Kidney tubule cell (primary cell): Measurements from ENCODE around the gene SNTA1.
"Not testable (repeated sequence)": the region's sequence is repeated elsewhere in the genome, so short reads cannot be mapped to it uniquely, and the experiment has no call there.

Experiments used
- DNase-seq: peaks from one replicate; pipeline ENCODE4 v3.0.0-alpha.2; 2018; ENCODE audit warnings: low spot score

The SNTA1 gene

GRCh38 chr20:33465481-33466302 is 22.1 kb upstream of the SNTA1 start:
- no peak for DNase-seq

DNA sequence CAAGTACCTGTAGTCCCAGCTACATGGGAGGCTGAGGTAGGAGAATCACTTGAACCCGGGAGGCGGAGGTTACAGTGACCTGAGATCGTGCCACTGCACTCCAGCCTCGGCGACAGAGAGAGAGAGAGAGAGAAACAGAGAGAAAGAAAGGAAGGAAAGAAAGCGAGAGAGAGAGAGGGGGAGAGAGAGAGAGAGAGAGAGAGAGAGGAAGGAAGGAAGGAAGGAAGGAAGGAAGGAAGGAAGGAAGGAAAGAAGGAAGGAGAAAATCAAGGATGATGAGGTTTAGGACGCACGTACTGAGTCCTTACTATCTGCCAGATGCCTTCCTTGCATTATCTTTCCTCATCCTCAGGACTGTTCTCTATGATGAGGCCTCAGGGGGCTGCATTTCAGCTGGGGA is 21.2 kb upstream of the SNTA1 start:
- not testable (repeated sequence) for DNase-seq

DNA sequence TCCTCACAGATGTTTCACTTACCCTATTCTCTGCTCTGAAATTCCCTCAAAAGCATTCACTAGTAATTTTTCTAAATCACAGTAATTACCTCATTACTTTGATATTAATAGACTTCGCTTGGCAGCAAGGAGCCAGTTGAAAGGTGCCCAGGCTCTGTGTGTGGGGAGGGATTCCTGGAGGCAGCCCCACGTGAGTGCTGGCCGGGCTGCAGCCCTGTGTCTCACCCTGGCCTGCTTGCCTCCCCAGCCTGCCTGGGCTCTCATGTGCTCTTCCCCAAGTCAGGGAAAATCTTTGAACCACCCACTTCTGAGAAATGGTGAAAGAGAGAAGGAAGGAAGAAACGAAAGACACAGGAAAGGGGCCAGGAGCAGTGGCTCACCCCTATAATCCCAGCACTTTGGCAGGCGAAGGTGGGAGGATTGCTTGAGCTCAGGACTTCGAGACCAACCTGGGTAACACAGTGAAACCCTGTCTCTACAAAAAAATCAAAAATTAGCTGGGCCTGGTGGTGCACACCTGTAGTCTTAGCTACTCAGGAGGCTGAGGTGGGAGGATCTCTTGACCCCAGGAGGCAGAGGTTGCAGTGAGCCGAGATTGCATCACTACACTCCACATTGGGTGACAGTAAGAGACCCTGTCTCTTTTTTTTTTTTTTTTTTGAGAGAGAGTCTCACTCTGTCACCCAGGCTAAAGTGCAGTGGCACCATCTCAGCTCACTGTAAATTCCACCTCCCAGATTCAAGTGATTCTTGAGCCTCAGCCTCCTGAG is 20.0 kb upstream of the SNTA1 start:
- no peak for DNase-seq

- DNase-seq, result peak; percentile 10
Observed at GRCh38 chr20:33460711-33461110, 17.1 kb upstream of the SNTA1 start.

DNA sequence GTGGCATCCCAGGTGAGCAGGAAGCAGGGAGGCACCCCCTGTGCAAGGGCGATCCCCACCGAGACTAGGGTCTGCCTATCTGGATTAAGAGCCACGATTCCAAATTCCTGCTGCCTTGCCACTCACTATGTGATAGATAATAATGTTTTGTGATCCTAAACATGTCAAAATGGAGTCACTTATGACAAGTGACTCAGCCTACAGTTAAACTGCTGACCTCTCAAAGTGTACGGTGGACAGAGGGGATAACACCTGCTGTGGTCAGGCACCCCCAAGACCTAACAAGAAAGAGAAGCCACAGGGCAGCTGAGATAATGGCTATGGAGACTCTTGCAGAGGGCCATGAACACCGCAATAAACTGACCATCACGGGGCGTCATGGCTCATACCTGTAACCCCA is 16.0 kb upstream of the SNTA1 start:
- DNase-seq, result no peak

GRCh38 chr20:33456916-33457642 is 13.5 kb upstream of the SNTA1 start:
- DNase-seq, result peak; percentile 82

DNA sequence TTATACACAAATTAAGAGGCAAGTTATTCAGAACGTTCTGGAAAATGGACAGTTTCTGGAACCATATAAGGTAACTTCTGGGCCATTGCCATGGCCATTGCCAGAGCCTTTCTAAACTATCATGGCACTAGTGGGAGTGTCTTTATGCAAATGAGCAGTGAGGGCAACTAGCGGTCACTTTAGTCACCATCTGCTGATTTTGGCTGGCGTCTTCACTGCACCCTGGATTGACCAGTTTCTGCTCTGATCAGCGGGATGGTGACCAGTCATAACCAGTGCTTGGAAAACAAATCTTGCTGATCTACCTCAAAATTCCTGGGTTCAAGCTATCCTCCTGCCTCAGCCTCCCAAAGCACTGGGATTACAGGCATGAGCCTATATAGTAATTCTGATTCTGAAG is 7.3 kb upstream of the SNTA1 start:
- peak; percentile 35 for DNase-seq

GRCh38 chr20:33445881-33446625 is 2.5 kb upstream of the SNTA1 start:
- DNase-seq, result no peak

DNA sequence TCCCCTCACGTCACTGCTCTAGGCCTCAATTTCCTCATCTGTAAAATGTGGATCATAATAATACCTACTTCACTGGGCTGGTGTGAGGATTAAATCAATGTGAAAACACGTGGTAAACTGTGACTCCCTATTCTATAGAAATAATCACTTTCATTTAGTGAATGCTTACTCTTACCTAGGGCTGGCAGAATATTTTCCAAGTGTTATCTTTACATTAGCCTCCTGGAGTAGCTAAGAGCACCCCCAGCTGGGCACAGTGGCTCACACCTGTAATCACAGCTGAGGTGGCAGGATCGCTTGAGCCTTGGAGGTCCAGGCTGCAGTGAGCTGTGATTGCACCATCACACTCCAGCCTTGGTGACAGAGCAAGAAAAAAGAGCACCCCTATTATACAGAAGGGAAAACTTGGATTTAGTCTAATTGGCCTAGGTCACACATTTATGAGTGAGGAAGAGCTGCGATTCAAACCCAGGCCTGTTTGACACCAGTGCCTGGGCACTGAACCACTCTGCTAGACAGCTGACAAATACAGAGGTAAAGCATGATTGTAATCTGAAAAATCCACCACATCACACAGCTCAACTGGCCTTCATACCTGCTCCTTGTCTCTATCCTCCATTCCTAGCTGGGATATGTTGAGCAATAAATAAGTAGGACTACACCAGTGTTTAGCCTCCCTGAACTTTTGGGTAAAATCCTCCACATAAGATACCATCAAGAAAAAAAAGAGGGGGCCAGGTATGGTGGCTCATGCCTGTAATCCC is 1.4 kb upstream of the SNTA1 start:
- peak; percentile 29 for DNase-seq

GRCh38 chr20:33443006-33443511 is 504 bp downstream of the SNTA1 start:
- peak; percentile 13 for DNase-seq

- no peak for DNase-seq
Observed at GRCh38 chr20:33442136-33443005, 1.2 kb downstream of the SNTA1 start.

DNA sequence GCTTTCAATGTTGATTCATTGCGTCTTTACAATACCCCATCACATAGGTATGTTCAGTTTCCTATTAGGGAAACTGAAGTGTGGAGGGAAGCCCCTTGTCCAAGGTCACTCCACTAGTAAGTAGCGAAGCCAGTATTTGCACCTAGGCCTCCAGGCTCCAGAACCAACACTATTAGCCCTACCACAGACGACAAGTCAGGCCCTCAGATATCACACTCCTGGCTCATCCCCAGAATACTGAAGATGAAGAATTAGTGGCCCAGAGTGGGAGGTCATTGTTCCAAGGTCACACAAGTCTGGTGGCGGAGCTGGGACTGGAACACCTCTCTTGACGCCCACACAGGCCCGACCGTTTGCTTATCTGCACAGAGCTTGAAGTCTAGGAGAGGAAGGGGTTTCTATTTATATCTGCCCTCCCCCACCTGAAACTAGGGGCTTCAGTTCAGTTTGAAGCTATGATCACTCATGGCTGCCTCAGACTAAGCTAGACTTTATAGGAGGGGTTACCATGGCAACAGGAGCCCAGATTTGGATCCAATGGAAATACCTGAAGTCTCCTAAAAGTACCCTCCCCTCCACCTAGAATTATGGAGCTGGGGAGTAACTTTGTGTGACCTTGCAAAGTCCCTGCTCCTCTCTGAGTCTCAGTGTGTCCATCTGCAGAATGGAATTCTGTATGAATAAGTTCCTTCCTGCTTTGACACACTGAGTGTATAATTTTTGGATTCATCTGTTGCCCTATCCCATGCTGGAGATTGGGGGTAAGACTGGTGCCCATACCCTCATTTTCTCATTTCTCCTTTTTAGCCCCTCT is 2.2 kb downstream of the SNTA1 start:
- no peak for DNase-seq

- DNase-seq, result not testable (repeated sequence)
Observed at GRCh38 chr20:33440562-33440961, 3.0 kb downstream of the SNTA1 start.

GRCh38 chr20:33438481-33438880 is 5.1 kb downstream of the SNTA1 start:
- DNase-seq, result no peak

GRCh38 chr20:33437141-33437911 is 6.2 kb downstream of the SNTA1 start:
- DNase-seq, result peak; percentile 33

DNA sequence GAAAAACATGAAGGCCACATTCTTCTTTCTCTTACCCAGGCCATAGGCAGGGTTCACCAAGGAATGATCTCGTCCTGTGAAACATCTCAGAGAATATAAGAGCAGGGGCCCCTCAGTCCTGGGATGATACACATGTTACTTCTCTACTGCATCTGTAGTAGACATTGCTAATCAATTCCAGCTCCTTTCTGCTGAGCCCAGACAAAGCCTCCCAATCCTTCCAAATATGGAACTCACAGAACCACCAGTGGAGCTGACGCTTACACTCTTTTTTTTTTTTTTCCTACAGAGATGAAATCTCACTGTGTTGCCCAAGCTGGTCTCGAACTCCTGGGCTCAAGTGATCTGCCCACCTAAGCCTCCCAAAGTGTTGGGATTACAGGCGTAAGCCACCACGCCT is 9.1 kb downstream of the SNTA1 start:
- no peak for DNase-seq

- peak; percentile 69 for DNase-seq
Observed at GRCh38 chr20:33433465-33434234, 9.9 kb downstream of the SNTA1 start.
